Measurements from ENCODE around the gene PITPNM3.

The PITPNM3 gene

GRCh38 chr17:6591599-6592158 lies 35.3 kb upstream of the PITPNM3 start:
- H3K4me1 Mint-ChIP-seq = no peaks in the 10 kb centered on the region
- peak overlapping the region; percentile 5 for H3K27ac Mint-ChIP-seq
- TF ChIP-seq, protein P1, sequence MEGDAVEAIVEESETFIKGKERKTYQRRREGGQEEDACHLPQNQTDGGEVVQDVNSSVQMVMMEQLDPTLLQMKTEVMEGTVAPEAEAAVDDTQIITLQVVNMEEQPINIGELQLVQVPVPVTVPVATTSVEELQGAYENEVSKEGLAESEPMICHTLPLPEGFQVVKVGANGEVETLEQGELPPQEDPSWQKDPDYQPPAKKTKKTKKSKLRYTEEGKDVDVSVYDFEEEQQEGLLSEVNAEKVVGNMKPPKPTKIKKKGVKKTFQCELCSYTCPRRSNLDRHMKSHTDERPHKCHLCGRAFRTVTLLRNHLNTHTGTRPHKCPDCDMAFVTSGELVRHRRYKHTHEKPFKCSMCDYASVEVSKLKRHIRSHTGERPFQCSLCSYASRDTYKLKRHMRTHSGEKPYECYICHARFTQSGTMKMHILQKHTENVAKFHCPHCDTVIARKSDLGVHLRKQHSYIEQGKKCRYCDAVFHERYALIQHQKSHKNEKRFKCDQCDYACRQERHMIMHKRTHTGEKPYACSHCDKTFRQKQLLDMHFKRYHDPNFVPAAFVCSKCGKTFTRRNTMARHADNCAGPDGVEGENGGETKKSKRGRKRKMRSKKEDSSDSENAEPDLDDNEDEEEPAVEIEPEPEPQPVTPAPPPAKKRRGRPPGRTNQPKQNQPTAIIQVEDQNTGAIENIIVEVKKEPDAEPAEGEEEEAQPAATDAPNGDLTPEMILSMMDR (IDR thresholded peaks at IDR 0.05) = no peak
- no peaks in the 10 kb centered on the region for H3K9me3 Mint-ChIP-seq
- no peak for DNase-seq
- no peaks in the 10 kb centered on the region for H3K27me3 Mint-ChIP-seq (ENCODE audit: low read depth, poor library complexity)
- peaks cover 69% of the 10 kb centered on the region for H3K36me3 Mint-ChIP-seq (ENCODE audit: low read depth)
- H3K4me3 Mint-ChIP-seq = no peak overlapping the region

DNA sequence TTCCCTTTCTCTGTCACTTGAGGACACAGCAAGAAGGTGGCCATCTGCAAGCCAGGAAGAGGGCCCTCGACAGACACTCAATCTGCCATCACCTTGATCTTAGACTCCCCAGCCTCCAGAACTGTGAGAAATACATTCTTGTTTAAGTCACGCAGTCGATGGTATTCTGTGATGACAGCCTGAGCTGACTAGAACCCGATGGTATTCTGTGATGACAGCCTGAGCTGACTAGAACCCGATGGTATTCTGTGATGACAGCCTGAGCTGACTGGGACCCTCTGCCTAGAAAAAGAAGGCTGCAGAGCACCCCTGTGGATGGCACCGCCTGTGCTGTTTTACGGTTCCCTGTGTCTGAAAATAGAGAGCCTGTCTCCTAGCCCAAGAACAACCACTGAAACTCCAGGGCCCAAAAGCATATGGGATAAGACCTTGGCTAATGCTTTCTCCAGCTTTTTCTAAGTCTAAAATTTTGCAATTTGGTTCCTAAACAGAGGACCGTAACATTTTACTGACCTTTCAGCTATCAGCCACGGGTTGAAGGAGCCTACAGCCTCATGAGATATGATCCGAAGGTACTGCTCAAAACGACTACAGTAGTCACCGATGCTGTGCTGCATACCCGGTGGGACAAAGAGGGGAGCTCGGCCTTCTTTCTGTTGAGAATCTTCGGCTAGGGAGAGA lies 33.1 kb upstream of the PITPNM3 start:
- no peak for DNase-seq
- Mint-ChIP-seq H3K27ac (no peak overlapping the region), H3K4me3 (no peak overlapping the region), H3K4me1 (no peaks in the 10 kb centered on the region), H3K36me3 (ENCODE audit: low read depth) (peaks cover 83% of the 10 kb centered on the region), H3K27me3 (ENCODE audit: low read depth, poor library complexity) (peaks cover 3% of the 10 kb centered on the region), H3K9me3 (peaks cover 21% of the 10 kb centered on the region)
- TF ChIP-seq, protein P1 (IDR thresholded peaks at IDR 0.05) = no peak

GRCh38 chr17:6588165-6588564 lies 31.8 kb upstream of the PITPNM3 start:
- peaks cover 3% of the 10 kb centered on the region for H3K27me3 Mint-ChIP-seq (ENCODE audit: low read depth, poor library complexity)
- H3K27ac Mint-ChIP-seq = no peak overlapping the region
- H3K4me3 Mint-ChIP-seq = no peak overlapping the region
- no peak for DNase-seq
- peaks cover 87% of the 10 kb centered on the region for H3K36me3 Mint-ChIP-seq (ENCODE audit: low read depth)
- peaks cover 34% of the 10 kb centered on the region for H3K9me3 Mint-ChIP-seq
- no peaks in the 10 kb centered on the region for H3K4me1 Mint-ChIP-seq
- TF ChIP-seq, protein P1 (IDR thresholded peaks at IDR 0.05) = no peak

- H3K36me3 Mint-ChIP-seq (ENCODE audit: low read depth) = peaks cover 87% of the 10 kb centered on the region
- no peak overlapping the region for H3K4me3 Mint-ChIP-seq
- peaks cover 3% of the 10 kb centered on the region for H3K27me3 Mint-ChIP-seq (ENCODE audit: low read depth, poor library complexity)
- TF ChIP-seq, protein P1 (IDR thresholded peaks at IDR 0.05) = no peak
- H3K4me1 Mint-ChIP-seq = no peaks in the 10 kb centered on the region
- H3K9me3 Mint-ChIP-seq = peaks cover 42% of the 10 kb centered on the region
- DNase-seq = no peak
- no peak overlapping the region for H3K27ac Mint-ChIP-seq
Observed at GRCh38 chr17:6587310-6587709, 31.0 kb upstream of the PITPNM3 start.

GRCh38 chr17:6583411-6583810 lies 27.1 kb upstream of the PITPNM3 start:
- peaks cover 88% of the 10 kb centered on the region for H3K36me3 Mint-ChIP-seq (ENCODE audit: low read depth)
- DNase-seq = no peak
- no peak overlapping the region for H3K4me3 Mint-ChIP-seq
- peaks cover 3% of the 10 kb centered on the region for H3K27me3 Mint-ChIP-seq (ENCODE audit: low read depth, poor library complexity)
- TF ChIP-seq, protein P1 (IDR thresholded peaks at IDR 0.05) = no peak
- H3K27ac Mint-ChIP-seq = no peak overlapping the region
- H3K9me3 Mint-ChIP-seq = peaks cover 49% of the 10 kb centered on the region
- peaks cover 6% of the 10 kb centered on the region for H3K4me1 Mint-ChIP-seq

DNA sequence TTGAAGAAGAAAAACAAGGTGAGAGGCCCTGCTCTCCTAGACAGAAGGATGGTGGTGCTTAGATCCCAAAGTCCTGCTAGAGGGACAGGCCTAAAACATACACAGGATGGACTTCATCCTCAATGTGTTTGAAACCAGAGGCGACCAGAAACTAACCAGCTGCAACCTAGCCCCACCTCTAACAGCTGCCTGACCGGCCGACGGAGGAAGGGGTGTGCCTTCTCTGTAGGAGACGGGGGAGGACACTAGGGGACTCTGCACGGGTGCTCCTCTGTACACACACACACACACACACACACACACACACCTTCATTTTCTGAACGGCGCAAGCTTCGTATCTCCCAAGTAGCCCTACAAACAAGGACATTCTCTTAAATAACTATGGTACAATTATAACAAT lies 24.3 kb upstream of the PITPNM3 start:
- Mint-ChIP-seq H3K4me1 (peaks cover 30% of the 10 kb centered on the region), H3K4me3 (no peak overlapping the region), H3K36me3 (ENCODE audit: low read depth) (peaks cover 85% of the 10 kb centered on the region), H3K9me3 (peaks cover 40% of the 10 kb centered on the region), H3K27me3 (ENCODE audit: low read depth, poor library complexity) (peaks cover under 1% of the 10 kb centered on the region), H3K27ac (no peak overlapping the region)
- no peak for DNase-seq
- TF ChIP-seq, protein P1 (IDR thresholded peaks at IDR 0.05) = no peak
